Lower lobe of right lung (tissue), 2 donors: ENCODE results near the gene PTPRD. TPM values are rescaled to one million over a fixed set of nuclear protein-coding genes. Genes with fewer than 3 reads are reported as not detected.

ENCODE experiments used
- ATAC-seq, 2 donors: fragments of 200-7000 bp; cut with Tn5 transposase; one replicate each; pipeline ENCODE4 v1.9.1; 2020 to 2022; ENCODE audit warnings: mild to moderate bottlenecking in 2 of 2, moderate library complexity in 2 of 2
- DNase-seq: peaks from one replicate; pipeline ENCODE4 v3.0.0-alpha.2; 2020
- H3K27ac ChIP-seq: fragments of 200-600 bp; one replicate; pipeline ENCODE4 v1.8.0; 2022
- H3K27me3 ChIP-seq: fragments of 200-600 bp; one replicate; pipeline ENCODE4 v1.8.0; 2022; ENCODE audit warnings: low read depth
- H3K36me3 ChIP-seq: fragments of 200-600 bp; one replicate; pipeline ENCODE4 v1.8.0; 2022; ENCODE audit warnings: mild to moderate bottlenecking
- H3K4me1 ChIP-seq: fragments of 200-600 bp; one replicate; pipeline ENCODE4 v1.8.0; 2022
- H3K4me3 ChIP-seq: fragments of 200-600 bp; one replicate; pipeline ENCODE4 v1.8.0; 2022; ENCODE audit warnings: mild to moderate bottlenecking
- H3K9me3 ChIP-seq: fragments of 200-600 bp; one replicate; pipeline ENCODE4 v1.8.0; 2022
- intact Hi-C: fragments of 100-400 bp; cut with DNase I; formaldehyde crosslinking; loops from one replicate; pipeline ENCODE4 v1.11.0; 2022
- total RNA-seq: library from RNA; stranded (reverse); fragmentation: NEBNext Ultra II Directional; extraction: Animal tissue kit (Norgen Biotek cat#: 25700); gene quantifications from one replicate; pipeline ENCODE4 v1.2.1, GENCODE V29; 2021
- TF ChIP-seq, protein P1 (sequence below): fragments of 200-600 bp; IDR thresholded peaks from one replicate; pipeline ENCODE4 v1.8.0; 2022; ENCODE audit warnings: antibody characterized with exemption, mild to moderate bottlenecking
- donor health status: DM: no; HTN: yes; CAD: no; lungs with severe emphysema.

The PTPRD gene
- total RNA-seq, 1 donor from 2014 or later: 17.2 TPM

DNA sequence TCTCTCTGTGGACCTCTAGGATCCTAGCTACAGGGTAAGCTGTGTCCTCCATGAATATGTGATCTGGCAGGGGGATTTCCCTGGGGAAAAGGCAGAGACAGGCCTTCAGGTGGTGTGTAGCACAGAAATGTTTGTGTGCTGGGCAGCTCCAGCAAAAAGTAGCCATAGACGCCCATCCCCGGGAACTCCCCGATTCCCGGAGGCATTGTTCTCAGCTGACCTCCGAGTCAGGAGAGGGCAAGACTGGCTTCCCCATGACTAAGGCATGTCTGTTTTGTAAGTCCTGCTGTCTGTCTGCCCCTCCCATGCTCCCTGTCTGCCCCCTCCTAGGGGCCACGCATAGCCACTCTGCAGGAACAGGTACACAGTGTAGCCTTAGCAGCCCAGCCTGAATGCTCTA lies 834.5 kb downstream of the PTPRD start:
- H3K9me3 ChIP-seq: no peaks in the 10 kb centered on the region
- intact Hi-C loops: no loop called here
- peak in 1 of 2 donors; percentile 27 for ATAC-seq

DNA sequence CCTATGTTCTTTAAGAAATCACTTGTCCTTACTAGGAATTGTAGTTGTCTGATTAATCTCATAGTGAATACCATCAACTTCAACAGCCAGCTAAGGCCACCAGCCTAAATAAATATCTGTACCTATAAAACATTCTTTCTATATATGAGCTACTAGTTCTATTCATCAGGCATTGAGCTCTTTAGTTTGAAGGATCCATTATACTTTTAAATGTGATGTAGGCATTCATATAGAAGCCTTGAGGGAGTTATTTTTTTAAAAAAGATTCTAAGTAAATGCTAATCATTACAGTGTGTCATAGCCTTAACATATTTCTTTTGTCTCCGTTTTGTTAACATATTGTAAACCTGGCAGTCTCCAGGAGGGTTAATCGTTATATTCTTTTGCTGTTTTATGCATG lies 838.3 kb downstream of the PTPRD start:
- Histone ChIP-seq H3K4me1 (no peaks in the 10 kb centered on the region), H3K27ac (no peak overlapping the region), H3K36me3 (no peaks in the 10 kb centered on the region), H3K27me3 (no peaks in the 10 kb centered on the region), H3K4me3 (no peak overlapping the region), H3K9me3 (no peaks in the 10 kb centered on the region)
- no peak for ATAC-seq
- TF ChIP-seq, protein P1, sequence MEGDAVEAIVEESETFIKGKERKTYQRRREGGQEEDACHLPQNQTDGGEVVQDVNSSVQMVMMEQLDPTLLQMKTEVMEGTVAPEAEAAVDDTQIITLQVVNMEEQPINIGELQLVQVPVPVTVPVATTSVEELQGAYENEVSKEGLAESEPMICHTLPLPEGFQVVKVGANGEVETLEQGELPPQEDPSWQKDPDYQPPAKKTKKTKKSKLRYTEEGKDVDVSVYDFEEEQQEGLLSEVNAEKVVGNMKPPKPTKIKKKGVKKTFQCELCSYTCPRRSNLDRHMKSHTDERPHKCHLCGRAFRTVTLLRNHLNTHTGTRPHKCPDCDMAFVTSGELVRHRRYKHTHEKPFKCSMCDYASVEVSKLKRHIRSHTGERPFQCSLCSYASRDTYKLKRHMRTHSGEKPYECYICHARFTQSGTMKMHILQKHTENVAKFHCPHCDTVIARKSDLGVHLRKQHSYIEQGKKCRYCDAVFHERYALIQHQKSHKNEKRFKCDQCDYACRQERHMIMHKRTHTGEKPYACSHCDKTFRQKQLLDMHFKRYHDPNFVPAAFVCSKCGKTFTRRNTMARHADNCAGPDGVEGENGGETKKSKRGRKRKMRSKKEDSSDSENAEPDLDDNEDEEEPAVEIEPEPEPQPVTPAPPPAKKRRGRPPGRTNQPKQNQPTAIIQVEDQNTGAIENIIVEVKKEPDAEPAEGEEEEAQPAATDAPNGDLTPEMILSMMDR: no peak
- DNase-seq: no peak
- intact Hi-C loops: no loop called here

More for the DNA sequence above, 834.5 kb downstream of the PTPRD start:
- TF ChIP-seq, protein P1: no peak
- H3K27ac ChIP-seq: no peak overlapping the region
- H3K27me3 ChIP-seq: no peaks in the 10 kb centered on the region
- no peaks in the 10 kb centered on the region for H3K36me3 ChIP-seq
- DNase-seq: no peak
- no peak overlapping the region for H3K4me3 ChIP-seq
- H3K4me1 ChIP-seq: no peaks in the 10 kb centered on the region

DNA sequence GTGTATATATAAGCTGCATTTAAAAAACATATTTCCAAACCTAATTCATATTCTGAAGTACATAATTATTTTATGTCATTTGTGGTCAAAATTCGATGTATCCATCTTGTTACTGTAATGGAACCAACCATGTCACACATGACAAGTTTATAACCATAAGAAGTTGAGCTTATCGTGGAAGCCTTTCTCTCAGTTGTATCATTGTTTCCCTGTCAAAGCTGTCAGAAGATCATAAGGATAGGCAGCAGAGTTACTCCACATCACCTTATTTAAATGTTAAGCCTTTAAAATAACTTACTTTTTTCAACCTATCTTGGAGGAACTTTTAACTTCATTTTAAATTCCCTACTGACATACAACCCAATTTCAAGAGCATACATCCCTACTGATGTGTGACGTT lies 841.5 kb downstream of the PTPRD start:
- no peak overlapping the region for H3K4me3 ChIP-seq
- DNase-seq (no peak), ATAC-seq (no peak)
- H3K36me3 ChIP-seq: no peaks in the 10 kb centered on the region
- TF ChIP-seq, protein P1: no peak
- no peaks in the 10 kb centered on the region for H3K4me1 ChIP-seq
- intact Hi-C loops: no loop called here
- H3K27me3 ChIP-seq: no peaks in the 10 kb centered on the region
- no peaks in the 10 kb centered on the region for H3K9me3 ChIP-seq
- no peak overlapping the region for H3K27ac ChIP-seq

DNA sequence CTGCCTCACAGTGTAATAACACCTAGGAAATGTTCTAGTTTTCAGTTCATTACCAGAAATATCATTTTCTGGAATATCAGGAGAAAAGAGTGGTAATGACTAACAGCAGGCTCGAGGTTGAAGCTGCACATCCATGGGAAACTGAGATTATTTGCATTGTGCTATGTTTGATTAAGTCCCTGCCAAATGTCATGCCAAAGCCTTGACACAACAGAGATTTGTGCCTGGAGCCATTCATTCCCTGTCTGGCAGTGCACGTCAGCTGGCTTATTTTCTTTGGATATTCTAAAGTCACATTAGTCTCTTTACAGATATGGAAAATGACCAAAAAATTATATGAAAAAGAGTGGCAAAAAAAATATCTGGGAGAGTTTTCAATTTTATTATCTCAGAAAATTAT lies 848.0 kb downstream of the PTPRD start:
- TF ChIP-seq, protein P1: no peak
- Histone ChIP-seq H3K4me3 (no peak overlapping the region), H3K27me3 (no peaks in the 10 kb centered on the region), H3K27ac (no peak overlapping the region), H3K9me3 (no peaks in the 10 kb centered on the region), H3K4me1 (no peaks in the 10 kb centered on the region), H3K36me3 (no peaks in the 10 kb centered on the region)
- DNase-seq (no peak), ATAC-seq (no peak)
- intact Hi-C loops: no loop called here

DNA sequence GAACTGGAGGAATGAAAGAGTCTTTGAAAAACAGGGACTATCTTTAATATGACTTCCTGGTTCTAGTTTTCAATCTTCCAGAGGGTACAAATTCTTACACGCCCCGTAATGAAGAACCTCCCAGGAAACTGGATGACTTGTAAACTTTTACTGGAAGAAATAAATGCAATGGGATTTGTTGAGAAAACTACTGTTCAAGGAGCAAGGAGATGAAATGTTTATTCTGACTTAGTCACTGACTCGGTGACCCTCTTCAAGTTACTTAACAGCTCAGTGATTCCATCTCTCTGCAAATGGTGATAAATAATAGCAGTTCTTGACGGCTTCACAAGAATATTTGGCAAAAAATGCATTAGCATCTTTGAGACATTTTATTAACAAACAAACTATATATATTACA lies 858.6 kb downstream of the PTPRD start:
- Histone ChIP-seq H3K27ac (no peak overlapping the region), H3K9me3 (no peaks in the 10 kb centered on the region), H3K4me3 (no peak overlapping the region), H3K4me1 (no peaks in the 10 kb centered on the region), H3K36me3 (no peaks in the 10 kb centered on the region), H3K27me3 (no peaks in the 10 kb centered on the region)
- ATAC-seq (no peak), DNase-seq (no peak)
- TF ChIP-seq, protein P1: no peak
- intact Hi-C loops: no loop called here

DNA sequence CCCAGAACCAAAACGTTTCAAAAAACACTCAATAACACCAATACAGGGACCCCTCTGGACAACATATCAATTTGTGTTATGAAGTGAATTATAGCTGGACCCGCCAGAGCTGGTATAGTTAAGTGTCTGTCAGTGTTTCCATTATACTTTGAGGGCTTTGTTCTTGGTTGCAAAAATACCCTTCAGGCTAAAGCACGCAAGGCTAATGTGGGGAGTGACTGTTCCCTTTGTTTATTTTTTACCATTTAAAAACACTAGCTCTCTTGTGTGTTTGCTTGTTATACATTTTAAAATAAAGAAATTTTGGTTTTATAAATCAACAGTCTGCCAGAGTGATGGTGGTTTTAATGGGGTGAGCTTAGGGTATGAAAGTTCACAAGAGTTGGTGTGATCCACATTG lies 859.5 kb downstream of the PTPRD start:
- intact Hi-C loops: no loop called here
- H3K36me3 ChIP-seq: no peaks in the 10 kb centered on the region
- H3K27me3 ChIP-seq: no peaks in the 10 kb centered on the region
- no peaks in the 10 kb centered on the region for H3K4me1 ChIP-seq
- TF ChIP-seq, protein P1: no peak
- DNase-seq: no peak
- ATAC-seq: no peak
- no peak overlapping the region for H3K27ac ChIP-seq
- no peak overlapping the region for H3K4me3 ChIP-seq
- H3K9me3 ChIP-seq: no peaks in the 10 kb centered on the region
